ENCODE measurements around the gene PM20D1.

The PM20D1 gene

GRCh38 chr1:205782627-205783432 is 67.1 kb downstream of the PM20D1 start:
- Histone ChIP-seq H3K27me3 (replicated peaks; ENCODE audit: control insufficient read depth, insufficient read depth, low read length, poor library complexity, severe bottlenecking) (no peaks in the 10 kb centered on the region), H3K27ac (ENCODE audit: insufficient read depth, low read length, poor library complexity, severe bottlenecking) (no peak overlapping the region), H3K4me1 (ENCODE audit: control insufficient read depth, insufficient read depth, low read length, poor library complexity, severe bottlenecking) (peaks cover 6% of the 10 kb centered on the region), H3K9me3 (ENCODE audit: control insufficient read depth, low read length) (no peaks in the 10 kb centered on the region), H3K4me3 (ENCODE audit: insufficient read depth, low read depth, low read length, poor library complexity, severe bottlenecking) (no peak overlapping the region), H3K36me3 (ENCODE audit: control insufficient read depth, insufficient read depth, low read length) (no peaks in the 10 kb centered on the region)
- no peak for DNase-seq

- Histone ChIP-seq H3K9me3 (ENCODE audit: control insufficient read depth, low read length) (no peaks in the 10 kb centered on the region), H3K27me3 (replicated peaks; ENCODE audit: control insufficient read depth, insufficient read depth, low read length, poor library complexity, severe bottlenecking) (no peaks in the 10 kb centered on the region), H3K4me3 (ENCODE audit: insufficient read depth, low read depth, low read length, poor library complexity, severe bottlenecking) (no peak overlapping the region), H3K4me1 (ENCODE audit: control insufficient read depth, insufficient read depth, low read length, poor library complexity, severe bottlenecking) (peaks cover 14% of the 10 kb centered on the region), H3K27ac (ENCODE audit: insufficient read depth, low read length, poor library complexity, severe bottlenecking) (no peak overlapping the region), H3K36me3 (ENCODE audit: control insufficient read depth, insufficient read depth, low read length) (no peaks in the 10 kb centered on the region)
- DNase-seq: no peak
Measured at GRCh38 chr1:205780335-205780734, 69.6 kb downstream of the PM20D1 start.

Measured in effector memory CD4-positive, alpha-beta T cell (primary cell).